ENCODE measurements around the gene SPDL1.

DNA sequence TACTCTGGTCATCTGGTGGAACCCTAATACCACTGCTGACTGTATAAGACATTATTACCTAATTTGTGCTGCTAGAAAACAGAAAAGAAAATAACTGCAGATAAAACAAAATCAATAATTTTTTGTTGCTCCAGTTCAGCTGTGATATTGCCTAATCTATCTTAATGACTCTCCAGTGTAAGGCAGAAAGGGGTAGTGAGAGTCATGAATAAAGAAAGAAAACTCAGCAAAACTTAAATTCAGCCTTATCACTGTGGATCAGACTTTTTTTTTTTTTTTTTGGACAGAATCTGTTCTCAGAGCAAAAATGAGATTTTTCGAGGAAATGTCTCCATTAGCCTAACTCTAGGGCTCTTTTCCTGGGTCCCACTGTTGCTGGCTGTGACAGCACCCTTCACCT, 52.4 kb downstream of the SPDL1 start:
- TF ChIP-seq, protein P1, sequence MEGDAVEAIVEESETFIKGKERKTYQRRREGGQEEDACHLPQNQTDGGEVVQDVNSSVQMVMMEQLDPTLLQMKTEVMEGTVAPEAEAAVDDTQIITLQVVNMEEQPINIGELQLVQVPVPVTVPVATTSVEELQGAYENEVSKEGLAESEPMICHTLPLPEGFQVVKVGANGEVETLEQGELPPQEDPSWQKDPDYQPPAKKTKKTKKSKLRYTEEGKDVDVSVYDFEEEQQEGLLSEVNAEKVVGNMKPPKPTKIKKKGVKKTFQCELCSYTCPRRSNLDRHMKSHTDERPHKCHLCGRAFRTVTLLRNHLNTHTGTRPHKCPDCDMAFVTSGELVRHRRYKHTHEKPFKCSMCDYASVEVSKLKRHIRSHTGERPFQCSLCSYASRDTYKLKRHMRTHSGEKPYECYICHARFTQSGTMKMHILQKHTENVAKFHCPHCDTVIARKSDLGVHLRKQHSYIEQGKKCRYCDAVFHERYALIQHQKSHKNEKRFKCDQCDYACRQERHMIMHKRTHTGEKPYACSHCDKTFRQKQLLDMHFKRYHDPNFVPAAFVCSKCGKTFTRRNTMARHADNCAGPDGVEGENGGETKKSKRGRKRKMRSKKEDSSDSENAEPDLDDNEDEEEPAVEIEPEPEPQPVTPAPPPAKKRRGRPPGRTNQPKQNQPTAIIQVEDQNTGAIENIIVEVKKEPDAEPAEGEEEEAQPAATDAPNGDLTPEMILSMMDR (conservative IDR thresholded peaks at IDR 0.05): no peak
- TF ChIP-seq ZFX (IDR thresholded peaks at IDR 0.05): no peak

Measured in C4-2B (cell line).